Measurements from ENCODE around the gene MYBL2.

MYBL2 gene

GRCh38 chr20:43681991-43682410 is 15.1 kb downstream of the MYBL2 start:
- in situ Hi-C loops (cut with HindIII; ENCODE audit: low sequenced_read_pairs), result no loop called here

GRCh38 chr20:43682446-43682845 is 15.5 kb downstream of the MYBL2 start:
- in situ Hi-C loops (cut with HindIII; ENCODE audit: low sequenced_read_pairs), result no loop called here

DNA sequence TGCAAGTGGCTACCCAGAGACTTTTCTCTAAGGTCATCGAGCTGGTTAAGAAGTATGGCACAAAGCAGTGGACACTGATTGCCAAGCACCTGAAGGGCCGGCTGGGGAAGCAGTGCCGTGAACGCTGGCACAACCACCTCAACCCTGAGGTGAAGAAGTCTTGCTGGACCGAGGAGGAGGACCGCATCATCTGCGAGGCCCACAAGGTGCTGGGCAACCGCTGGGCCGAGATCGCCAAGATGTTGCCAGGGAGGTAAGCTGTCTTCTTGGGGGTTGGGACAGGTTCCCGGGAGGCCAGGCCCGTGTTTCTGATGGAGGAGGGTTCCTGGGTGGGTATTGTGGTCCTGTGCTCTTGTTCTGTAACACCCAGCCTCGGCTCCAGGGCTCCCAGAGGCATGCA is 19.9 kb downstream of the MYBL2 start:
- in situ Hi-C loops (cut with HindIII; ENCODE audit: low sequenced_read_pairs), result no loop called here

- in situ Hi-C loops (cut with HindIII; ENCODE audit: low sequenced_read_pairs), result no loop called here
These were observed 22.3 kb downstream of the MYBL2 start for GRCh38 chr20:43689165-43689564.

DNA sequence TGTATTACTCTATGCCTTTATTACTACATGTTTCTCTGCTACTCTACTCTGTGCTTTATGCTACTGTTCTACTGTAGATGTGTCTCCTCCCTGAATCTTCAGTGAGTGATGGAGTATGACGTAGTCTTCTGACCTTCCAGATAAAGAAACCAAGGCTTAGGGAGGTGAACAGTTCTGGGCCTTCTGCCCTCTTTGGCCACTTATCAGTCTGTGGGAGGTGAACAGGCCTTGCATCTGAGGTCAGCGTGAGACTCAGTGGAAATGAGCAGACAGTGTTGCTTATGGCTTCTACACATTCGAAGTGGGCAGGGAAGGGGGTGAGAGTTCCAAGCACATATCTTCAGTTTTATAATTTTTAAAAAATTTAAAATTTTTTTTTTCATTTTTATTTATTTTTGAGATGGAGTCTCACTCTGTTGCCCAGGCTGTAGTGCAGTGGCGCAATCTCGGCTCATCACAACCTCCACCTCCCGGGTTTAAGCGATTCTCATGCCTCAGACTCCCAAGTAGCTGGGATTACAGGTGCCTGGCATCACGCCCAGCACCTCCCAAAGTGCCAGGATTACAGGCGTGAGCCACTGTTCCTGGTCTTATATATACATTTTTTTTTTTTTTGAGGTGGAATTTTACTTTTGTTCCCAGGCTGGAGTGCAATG is 24.2 kb downstream of the MYBL2 start:
- in situ Hi-C loops (cut with HindIII; ENCODE audit: low sequenced_read_pairs), result no loop called here

- in situ Hi-C loops (cut with HindIII; ENCODE audit: low sequenced_read_pairs), result no loop called here
These were observed 25.1 kb downstream of the MYBL2 start for GRCh38 chr20:43691928-43692524.

DNA sequence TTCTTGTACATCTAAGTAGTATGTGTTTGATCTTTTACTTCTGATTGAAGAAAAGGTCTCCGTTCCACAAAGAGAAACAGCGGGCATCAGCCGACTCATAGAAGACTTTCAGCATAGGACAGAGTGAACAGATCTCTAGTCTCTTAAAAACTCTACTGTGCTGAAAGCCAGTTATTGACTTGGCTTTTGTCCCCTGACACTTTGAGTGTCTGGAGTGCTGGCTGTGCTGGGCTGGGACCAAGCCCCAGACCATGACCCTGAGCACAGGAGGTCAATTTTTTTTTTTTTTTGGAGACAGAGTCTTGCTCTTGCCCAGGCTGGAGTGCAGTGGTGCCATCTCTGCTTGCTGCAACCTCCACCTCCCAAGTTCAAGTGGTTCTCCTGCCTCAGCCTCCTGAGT is 27.8 kb downstream of the MYBL2 start:
- in situ Hi-C loops (cut with HindIII; ENCODE audit: low sequenced_read_pairs), result no loop called here

- in situ Hi-C loops (cut with HindIII; ENCODE audit: low sequenced_read_pairs), result no loop called here
These were observed 28.7 kb downstream of the MYBL2 start for GRCh38 chr20:43695571-43695970.

GRCh38 chr20:43699941-43700565 is 33.1 kb downstream of the MYBL2 start:
- in situ Hi-C loops (cut with HindIII; ENCODE audit: low sequenced_read_pairs), result no loop called here

- in situ Hi-C loops (cut with HindIII; ENCODE audit: low sequenced_read_pairs), result no loop called here
These were observed 33.7 kb downstream of the MYBL2 start for GRCh38 chr20:43700627-43701026.

DNA sequence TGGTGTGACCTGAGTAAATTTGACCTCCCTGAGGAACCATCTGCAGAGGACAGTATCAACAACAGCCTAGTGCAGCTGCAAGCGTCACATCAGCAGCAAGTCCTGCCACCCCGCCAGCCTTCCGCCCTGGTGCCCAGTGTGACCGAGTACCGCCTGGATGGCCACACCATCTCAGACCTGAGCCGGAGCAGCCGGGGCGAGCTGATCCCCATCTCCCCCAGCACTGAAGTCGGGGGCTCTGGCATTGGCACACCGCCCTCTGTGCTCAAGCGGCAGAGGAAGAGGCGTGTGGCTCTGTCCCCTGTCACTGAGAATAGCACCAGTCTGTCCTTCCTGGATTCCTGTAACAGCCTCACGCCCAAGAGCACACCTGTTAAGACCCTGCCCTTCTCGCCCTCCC is 35.6 kb downstream of the MYBL2 start:
- in situ Hi-C loops (cut with HindIII; ENCODE audit: low sequenced_read_pairs), result no loop called here

DNA sequence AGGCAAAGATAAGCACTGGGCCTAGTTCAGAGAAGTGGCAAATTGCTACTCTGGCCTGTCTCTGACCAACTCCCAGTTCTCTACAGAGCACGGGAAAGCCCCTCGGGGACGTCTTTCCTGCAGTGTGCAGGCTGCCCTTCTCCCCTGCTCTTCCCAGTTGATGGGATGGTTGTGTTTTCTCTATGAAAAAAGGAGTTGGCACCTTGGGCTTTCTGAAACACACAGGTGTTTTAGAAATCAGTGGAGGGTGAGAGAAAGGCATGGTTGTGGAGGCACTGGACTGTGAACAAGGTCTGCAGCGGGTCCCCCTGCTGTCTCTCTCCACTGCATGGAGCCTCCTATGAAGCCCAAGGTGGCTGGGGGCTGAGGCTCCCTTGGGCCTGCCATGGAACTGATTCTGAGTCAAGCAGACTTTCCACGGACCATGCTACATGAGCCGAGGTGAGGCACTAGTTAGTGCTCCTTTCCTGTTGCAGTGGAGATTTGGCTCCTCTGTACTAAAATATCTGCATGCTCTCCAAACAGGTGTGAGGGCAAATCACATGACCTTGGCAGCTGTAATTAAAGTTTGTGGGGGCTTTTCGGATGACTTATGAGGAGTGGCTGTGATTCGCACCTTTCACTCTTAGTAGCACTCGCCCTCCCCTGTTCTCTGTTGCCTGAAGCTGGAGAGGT is 43.6 kb downstream of the MYBL2 start:
- in situ Hi-C loops (cut with HindIII; ENCODE audit: low sequenced_read_pairs), result no loop called here

DNA sequence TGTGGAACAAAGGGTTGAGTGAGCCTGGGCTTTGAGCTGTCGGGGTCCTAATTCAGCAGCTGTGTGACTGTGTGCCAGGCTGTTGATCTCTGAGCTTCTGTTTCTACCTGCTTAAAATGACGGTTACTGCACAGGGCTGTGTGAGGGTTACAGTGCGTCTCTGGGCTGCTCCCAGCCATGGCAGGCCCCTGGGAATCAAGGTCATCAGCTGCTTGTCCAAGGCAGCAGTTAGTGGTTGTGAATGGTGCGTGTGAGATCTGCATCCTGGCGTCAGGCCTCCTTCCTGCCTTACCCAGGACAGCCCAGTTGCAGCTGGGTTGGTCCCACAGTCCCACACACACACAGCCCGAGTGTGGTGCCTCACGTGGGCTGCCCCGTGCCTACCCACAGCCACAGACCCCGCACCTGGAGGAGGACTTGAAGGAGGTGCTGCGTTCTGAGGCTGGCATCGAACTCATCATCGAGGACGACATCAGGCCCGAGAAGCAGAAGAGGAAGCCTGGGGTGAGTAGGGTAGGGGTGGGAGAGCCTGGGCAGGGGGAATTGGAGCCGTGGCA is 44.3 kb downstream of the MYBL2 start:
- in situ Hi-C loops (cut with HindIII; ENCODE audit: low sequenced_read_pairs), result no loop called here

DNA sequence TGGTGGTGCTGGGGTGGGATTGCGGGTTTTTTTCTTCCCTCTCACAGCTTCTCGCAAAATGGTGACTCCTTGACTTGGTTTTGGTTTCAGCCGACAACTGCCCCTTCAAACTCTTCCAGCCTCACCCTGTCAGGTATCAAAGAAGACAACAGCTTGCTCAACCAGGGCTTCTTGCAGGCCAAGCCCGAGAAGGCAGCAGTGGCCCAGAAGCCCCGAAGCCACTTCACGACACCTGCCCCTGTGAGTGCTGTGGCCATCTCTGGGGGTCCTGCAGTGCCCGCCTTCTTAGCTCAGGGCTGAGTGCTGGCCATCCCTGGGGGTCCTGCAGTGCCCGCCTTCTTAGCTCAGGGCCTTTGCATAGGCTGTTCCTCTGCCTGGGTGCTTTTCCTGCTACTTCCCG is 48.1 kb downstream of the MYBL2 start:
- in situ Hi-C loops (cut with HindIII; ENCODE audit: low sequenced_read_pairs), result no loop called here

- in situ Hi-C loops (cut with HindIII; ENCODE audit: low sequenced_read_pairs), result no loop called here
These were observed 48.6 kb downstream of the MYBL2 start for GRCh38 chr20:43715511-43715910.

- in situ Hi-C loops (cut with HindIII; ENCODE audit: low sequenced_read_pairs), result no loop called here
These were observed 49.2 kb downstream of the MYBL2 start for GRCh38 chr20:43716123-43716522.

- in situ Hi-C loops (cut with HindIII; ENCODE audit: low sequenced_read_pairs), result no loop called here
These were observed 50.1 kb downstream of the MYBL2 start for GRCh38 chr20:43716757-43717615.

DNA sequence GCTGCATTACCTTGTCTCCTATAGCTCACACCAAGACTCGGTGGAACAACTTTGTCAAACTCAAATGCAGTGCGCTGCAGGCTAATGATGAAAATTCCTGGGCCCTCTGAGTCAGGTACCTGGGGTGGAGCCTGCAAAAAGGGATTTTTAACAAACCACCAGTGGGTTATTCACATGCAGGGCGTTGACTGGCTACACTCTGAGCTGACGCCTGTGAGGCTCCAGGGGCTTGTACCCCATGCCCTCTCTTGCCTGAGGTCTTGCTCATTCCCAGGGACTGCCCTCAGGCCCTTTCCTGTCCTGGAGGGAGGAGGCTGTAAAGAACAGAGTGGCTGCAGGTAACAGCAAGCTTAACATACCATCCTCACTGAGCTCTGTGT is 50.7 kb downstream of the MYBL2 start:
- in situ Hi-C loops (cut with HindIII; ENCODE audit: low sequenced_read_pairs), result no loop called here

- in situ Hi-C loops (cut with HindIII; ENCODE audit: low sequenced_read_pairs), result no loop called here
These were observed 53.1 kb downstream of the MYBL2 start for GRCh38 chr20:43720007-43720406.

DNA sequence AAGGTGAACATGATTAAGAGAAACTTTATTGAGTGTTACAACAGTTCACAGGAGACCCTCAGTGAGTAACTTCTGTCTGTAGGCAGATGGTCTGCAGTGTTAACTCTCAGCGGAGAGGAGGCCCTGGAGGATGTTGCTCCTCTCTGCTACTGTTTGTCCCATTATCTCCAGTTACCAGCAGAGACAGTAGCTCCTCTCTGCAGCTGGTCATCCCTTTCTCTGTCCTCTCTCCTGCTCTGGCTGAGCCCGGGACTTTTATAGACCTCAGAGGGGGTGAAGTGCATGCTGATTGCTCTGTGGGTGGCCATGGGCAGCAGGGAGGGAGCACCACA is 54.1 kb downstream of the MYBL2 start:
- in situ Hi-C loops (cut with HindIII; ENCODE audit: low sequenced_read_pairs), result no loop called here
